Measurements from ENCODE around the gene GALNT16.
"Not testable (repeated sequence)": the region's sequence is repeated elsewhere in the genome, so short reads cannot be mapped to it uniquely, and the experiment has no call there.

Gene GALNT16

DNA sequence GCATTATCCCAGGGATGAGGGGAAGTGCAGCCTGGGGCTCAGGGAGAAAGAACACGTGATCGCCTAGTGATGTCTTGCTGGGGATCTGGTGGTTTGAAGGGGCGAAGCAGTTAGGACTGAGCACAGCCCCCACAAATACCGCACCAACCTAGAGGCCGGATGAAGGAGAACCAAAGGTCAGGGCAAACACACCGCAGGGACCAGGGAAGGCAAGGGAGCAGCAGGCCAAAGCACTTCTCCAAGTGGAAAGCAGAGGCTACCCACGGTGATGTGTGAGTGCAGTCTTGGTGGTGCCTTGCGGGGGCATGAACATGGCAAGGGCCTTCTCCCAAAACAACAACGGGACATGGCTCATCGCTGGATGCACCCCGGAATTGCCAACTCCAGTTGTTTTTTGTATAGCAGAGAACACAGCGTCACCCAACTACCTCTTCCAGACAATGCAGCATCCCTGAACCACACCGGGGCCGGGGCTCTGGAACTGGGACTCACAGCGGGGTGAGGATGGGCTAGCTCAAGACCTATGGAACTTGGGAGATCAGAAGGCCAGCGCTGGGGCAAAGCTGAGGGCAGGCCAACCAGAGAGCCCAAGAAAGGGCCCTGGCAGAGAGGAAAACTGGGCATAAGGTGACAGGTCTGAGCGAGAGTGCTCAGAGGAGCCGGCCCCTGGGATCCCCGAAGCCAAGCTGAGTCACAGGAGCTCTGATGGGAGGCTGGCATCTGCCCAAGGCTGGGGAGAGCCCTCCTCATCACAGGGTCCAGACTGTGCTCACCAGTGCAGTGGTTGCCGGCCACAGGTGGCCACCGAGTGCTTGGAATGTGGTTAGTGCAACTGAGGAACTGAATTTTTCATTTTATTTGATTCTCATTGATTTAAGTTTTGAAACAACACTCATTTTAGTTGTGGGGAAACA lies 11.1 kb downstream of the GALNT16 start:
- TF ChIP-seq, protein P1, sequence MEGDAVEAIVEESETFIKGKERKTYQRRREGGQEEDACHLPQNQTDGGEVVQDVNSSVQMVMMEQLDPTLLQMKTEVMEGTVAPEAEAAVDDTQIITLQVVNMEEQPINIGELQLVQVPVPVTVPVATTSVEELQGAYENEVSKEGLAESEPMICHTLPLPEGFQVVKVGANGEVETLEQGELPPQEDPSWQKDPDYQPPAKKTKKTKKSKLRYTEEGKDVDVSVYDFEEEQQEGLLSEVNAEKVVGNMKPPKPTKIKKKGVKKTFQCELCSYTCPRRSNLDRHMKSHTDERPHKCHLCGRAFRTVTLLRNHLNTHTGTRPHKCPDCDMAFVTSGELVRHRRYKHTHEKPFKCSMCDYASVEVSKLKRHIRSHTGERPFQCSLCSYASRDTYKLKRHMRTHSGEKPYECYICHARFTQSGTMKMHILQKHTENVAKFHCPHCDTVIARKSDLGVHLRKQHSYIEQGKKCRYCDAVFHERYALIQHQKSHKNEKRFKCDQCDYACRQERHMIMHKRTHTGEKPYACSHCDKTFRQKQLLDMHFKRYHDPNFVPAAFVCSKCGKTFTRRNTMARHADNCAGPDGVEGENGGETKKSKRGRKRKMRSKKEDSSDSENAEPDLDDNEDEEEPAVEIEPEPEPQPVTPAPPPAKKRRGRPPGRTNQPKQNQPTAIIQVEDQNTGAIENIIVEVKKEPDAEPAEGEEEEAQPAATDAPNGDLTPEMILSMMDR (conservative IDR thresholded peaks at IDR 0.05; ENCODE audit: low read length): no peak; the same call in 1 of the 2 replicates
- no peak for DNase-seq (ENCODE audit: low read depth)
- no peak overlapping the region for H3K4me3 ChIP-seq (ENCODE audit: low read length)

DNA sequence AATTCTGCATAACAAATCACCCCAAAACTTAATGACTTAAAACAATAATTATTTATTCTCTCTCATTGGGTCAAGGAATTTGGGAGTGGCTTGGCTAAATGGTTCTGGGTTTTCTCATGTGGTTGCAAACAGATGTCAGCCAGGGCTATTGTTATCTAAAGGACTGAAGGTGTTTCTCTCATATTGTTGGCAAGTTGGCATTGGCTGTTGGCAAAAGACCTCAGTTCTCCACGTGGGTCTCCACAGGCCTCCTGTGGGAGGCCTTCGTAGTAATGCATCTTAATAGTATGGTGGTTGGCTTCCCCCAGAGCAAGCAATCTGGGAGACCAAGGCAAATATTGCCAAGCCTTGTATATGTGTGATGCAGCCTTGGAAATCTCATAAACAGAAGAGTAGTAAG lies 14.4 kb downstream of the GALNT16 start:
- no peak overlapping the region for H3K4me3 ChIP-seq (ENCODE audit: low read length)
- TF ChIP-seq, protein P1 (conservative IDR thresholded peaks at IDR 0.05; ENCODE audit: low read length): no peak
- DNase-seq (ENCODE audit: low read depth): no peak

DNA sequence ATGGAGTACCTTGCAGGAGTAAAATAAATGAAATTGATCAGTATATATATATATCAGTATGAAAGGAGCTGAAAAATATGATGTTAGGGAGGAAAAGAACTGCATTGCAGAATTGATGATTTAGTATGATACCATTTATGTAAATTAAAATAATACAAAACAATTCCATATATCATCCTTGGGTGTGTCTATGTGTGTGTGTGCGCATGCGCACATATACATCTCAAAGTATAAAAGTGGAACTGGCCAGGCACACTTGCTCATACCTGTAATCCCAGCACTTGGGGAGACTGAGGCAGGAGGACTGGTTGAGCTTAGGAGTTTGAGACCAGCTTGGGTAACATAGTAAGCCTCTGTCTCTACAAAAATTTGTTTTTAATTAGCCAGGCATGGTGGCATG lies 15.4 kb downstream of the GALNT16 start:
- TF ChIP-seq, protein P1 (conservative IDR thresholded peaks at IDR 0.05; ENCODE audit: low read length): no peak
- no peak for DNase-seq (ENCODE audit: low read depth)
- no peak overlapping the region for H3K4me3 ChIP-seq (ENCODE audit: low read length)

DNA sequence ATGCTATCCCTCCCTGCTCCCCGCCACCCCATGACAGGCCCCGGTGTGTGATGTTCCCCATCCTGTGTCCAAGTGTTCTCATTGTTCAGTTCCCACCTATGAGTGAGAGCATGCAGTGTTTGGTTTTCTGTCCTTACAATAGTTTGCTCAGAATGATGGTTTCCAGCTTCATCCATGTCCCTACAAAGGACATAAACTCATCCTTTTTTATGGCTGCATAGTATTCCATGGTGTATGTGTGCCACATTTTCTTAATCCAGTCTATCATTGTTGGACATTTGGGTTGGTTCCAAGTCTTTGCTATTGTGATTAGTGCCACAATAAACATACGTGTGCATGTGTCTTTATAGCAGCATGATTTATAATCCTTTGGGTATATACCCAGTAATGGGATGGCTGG lies 17.4 kb downstream of the GALNT16 start:
- not testable (repeated sequence) for DNase-seq (ENCODE audit: low read depth); H3K4me3 ChIP-seq (ENCODE audit: low read length)

DNA sequence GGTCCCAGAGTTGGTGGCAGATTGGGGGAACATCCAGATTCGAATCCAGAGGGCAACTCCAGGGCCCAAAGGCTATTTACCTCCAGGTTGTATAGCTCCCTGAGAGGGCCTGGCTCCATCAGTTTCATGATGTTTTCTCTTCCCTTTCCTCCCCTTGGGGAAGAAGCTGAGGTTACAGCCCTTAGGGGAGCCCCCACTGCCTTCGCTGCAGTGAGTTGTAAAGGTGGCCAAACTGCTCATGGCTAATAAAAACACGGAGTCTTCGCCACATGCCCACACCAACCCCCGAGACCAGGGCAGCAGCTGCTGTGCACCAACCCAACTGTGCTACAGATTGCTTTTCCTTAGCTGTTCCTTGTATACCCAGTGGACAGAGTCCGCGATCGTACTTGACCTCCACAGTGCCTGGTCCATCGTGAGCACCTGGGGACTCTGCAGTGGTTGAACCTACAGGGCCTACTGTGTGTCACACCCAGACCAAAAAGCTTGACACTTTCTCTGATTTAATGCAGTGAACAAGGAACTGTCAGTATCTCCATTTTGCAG lies 20.9 kb downstream of the GALNT16 start:
- no peak overlapping the region for H3K4me3 ChIP-seq (ENCODE audit: low read length)
- DNase-seq (ENCODE audit: low read depth): no peak
- TF ChIP-seq, protein P1 (conservative IDR thresholded peaks at IDR 0.05; ENCODE audit: low read length): no peak

DNA sequence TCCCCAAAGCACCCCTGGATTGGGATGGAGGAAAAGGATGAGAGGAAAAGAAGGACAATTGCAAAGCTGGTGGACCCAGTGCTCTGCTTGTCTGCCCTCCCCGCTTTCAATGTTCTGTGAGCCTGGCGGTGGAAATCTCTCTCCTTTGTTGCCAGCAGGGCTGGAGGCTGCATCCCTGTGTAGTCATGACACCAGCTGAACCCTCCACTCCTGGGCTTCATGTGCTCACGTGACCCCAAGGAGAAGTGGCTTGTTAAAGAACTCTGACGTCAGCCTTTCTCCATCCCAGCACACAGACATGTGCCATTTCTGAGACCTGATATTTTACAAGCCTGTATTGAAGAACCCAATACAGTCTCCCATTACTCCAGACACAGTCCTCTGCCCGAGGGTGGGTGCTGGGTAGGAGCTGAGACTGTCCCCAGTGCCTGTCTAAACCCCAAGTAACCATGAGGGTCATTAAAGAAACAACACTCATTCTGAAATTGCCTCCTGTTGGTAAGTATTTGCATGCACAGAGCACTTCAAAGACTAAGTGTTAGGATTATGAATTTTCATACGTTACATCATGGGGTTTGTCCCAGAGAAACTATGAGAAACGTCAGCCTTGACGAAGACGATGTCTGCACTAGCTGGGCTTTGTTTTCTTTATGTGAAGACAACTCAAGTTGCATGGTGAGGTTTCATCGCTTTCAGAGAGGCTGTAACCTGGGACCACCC lies 21.7 kb downstream of the GALNT16 start:
- TF ChIP-seq, protein P1 (conservative IDR thresholded peaks at IDR 0.05; ENCODE audit: low read length): no peak

DNA sequence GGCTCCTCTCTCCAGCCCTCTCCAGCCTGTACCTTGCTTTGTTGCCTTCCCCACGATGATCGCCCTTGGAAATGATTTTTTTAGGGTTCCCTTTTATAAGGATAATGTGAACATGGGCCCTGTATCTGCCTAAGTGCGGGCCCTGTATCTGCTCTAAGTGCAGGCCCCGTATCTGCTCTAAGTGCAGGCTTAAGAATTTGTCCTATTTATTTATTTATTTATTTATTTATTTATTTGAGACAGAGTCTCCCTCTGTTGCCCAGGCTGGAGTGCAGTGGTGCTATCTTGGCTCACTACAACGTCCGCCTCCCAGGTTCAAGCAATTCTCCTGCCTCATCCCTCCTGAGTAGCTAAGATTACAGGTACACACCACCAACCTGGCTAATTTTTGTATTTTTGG lies 22.5 kb downstream of the GALNT16 start:
- TF ChIP-seq, protein P1 (conservative IDR thresholded peaks at IDR 0.05; ENCODE audit: low read length): no peak
- DNase-seq (ENCODE audit: low read depth): no peak
- H3K4me3 ChIP-seq (ENCODE audit: low read length): no peak overlapping the region

More for the DNA sequence above, 21.7 kb downstream of the GALNT16 start:
- DNase-seq (ENCODE audit: low read depth): no peak
- H3K4me3 ChIP-seq (ENCODE audit: low read length): no peak overlapping the region

All from AG10803 (cell line).